HL-60 (cell line): ENCODE data around the gene WDFY4.

ENCODE experiments used
- CTCF ChIP-seq: IDR thresholded peaks from one replicate; pipeline ENCODE4 v1.5.1; 2011; ENCODE audit warnings: low read length, control low read depth, inconsistent platforms; ENCODE audit not compliant: insufficient read depth
- GABPA ChIP-seq: IDR thresholded peaks from 2 replicates; pipeline ENCODE4 v1.6.1; 2012; ENCODE audit warnings: low read depth

GRCh38 chr10:48903151-48903550, 218.5 kb downstream of the WDFY4 start:
- TF ChIP-seq CTCF: no peak
- TF ChIP-seq GABPA: no peak
